Osteoblast (primary cell): ENCODE data around the gene OSBP2. TPM values are rescaled to one million over a fixed set of nuclear protein-coding genes. Genes with fewer than 3 reads are reported as not detected.

ENCODE experiments used
- DNase-seq: peaks from one replicate; pipeline ENCODE4 v3.0.0; 2011; ENCODE audit warnings: low spot score, mixed read lengths; ENCODE audit not compliant: insufficient read length; ENCODE audit errors: missing footprints
- H2AFZ ChIP-seq: 2 replicates; pipeline ENCODE4 v1.6.0; 2011; ENCODE audit warnings: mild to moderate bottlenecking, low read length
- H3K27ac ChIP-seq: 2 replicates; pipeline ENCODE4 v1.5.1; 2011; ENCODE audit warnings: mild to moderate bottlenecking, low read depth, low read length, moderate library complexity
- H3K27me3 ChIP-seq: 2 replicates; pipeline ENCODE4 v1.6.0; 2012; ENCODE audit warnings: mild to moderate bottlenecking, control low read depth, inconsistent platforms, low read length, moderate library complexity; ENCODE audit not compliant: insufficient read depth
- H3K36me3 ChIP-seq: 2 replicates; pipeline ENCODE4 v1.5.1; 2011; ENCODE audit warnings: mild to moderate bottlenecking, low read length, control low read depth, moderate library complexity; ENCODE audit not compliant: insufficient read depth
- H3K4me1 ChIP-seq: 2 replicates; pipeline ENCODE4 v1.5.1; 2011; ENCODE audit warnings: mild to moderate bottlenecking, low read length, control low read depth, moderate library complexity; ENCODE audit not compliant: insufficient read depth
- H3K4me2 ChIP-seq: 2 replicates; pipeline ENCODE4 v1.6.0; 2011; ENCODE audit warnings: mild to moderate bottlenecking, low read length; ENCODE audit not compliant: insufficient read depth
- H3K4me3 ChIP-seq: fragments of 200-600 bp; sonication (generic); 3 replicates; pipeline ENCODE4 v1.5.1; 2012; ENCODE audit warnings: mild to moderate bottlenecking, low read length, inconsistent platforms; ENCODE audit not compliant: insufficient read depth
- H3K79me2 ChIP-seq: 2 replicates; pipeline ENCODE4 v1.6.0; 2012; ENCODE audit warnings: mild to moderate bottlenecking, low read length, control low read depth, inconsistent platforms; ENCODE audit not compliant: insufficient read depth
- H3K9me3 ChIP-seq: 2 replicates; pipeline ENCODE4 v1.5.1; 2011; ENCODE audit warnings: low read depth, low read length, control low read depth
- H4K20me1 ChIP-seq: 2 replicates; pipeline ENCODE4 v1.6.0; 2012; ENCODE audit warnings: mild to moderate bottlenecking, low read length, control low read depth; ENCODE audit not compliant: insufficient read depth
- CTCF ChIP-seq: IDR thresholded peaks from 2 replicates; pipeline ENCODE4 v1.5.1; 2011; ENCODE audit warnings: mild to moderate bottlenecking, low read depth, low read length, moderate library complexity; ENCODE audit errors: extremely low read depth
- total RNA-seq: library from RNA; depleted of rRNA; stranded (reverse); fragments of >200 nt; gene quantifications from 2 replicates; pipeline ENCODE4 v1.2.3, GENCODE V29; 2012

OSBP2 gene
- total RNA-seq, 1 donor, result 4.3 TPM

DNA sequence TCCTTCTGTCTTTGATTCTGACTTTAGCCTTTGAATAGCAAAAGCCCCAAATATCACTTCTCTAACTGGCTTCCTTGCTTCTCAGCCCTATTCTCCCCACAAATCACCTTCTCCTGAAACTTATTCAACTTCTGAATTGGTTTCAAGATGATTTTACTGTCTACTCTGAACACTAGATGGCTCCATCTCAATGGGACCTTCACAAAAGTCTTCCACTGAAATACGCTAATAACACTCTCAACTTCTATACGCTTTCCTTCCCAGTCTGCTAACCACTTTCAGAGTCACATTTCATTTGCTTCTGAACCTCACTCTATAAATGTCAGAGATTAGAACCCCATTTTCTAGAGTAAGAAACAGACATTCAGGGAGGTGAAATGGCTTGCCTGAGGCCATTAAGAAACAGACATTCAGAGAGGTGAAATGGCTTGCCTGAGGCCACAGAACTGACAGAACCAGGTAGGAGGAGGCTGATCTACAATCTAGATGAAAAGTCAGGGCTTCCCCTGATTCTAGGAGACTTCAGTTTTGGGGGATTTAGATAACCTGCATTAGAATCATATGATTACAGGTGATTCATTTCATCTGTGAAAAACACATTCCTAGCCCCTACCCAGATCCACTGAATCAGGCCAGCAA is 253.3 kb downstream of the OSBP2 start:
- H3K9me3 ChIP-seq, result no peaks in the 10 kb centered on the region
- no peak overlapping the region for H3K4me2 ChIP-seq
- no peak overlapping the region for H3K4me3 ChIP-seq
- H2AFZ ChIP-seq, result no peak overlapping the region
- no peaks in the 10 kb centered on the region for H3K79me2 ChIP-seq
- peak; percentile 60 for TF ChIP-seq CTCF
- peaks cover 12% of the 10 kb centered on the region for H4K20me1 ChIP-seq
- H3K27ac ChIP-seq, result no peak overlapping the region
- DNase-seq, result no peak
- peaks cover 85% of the 10 kb centered on the region for H3K36me3 ChIP-seq
- H3K4me1 ChIP-seq, result peaks cover 15% of the 10 kb centered on the region
- H3K27me3 ChIP-seq, result no peaks in the 10 kb centered on the region

DNA sequence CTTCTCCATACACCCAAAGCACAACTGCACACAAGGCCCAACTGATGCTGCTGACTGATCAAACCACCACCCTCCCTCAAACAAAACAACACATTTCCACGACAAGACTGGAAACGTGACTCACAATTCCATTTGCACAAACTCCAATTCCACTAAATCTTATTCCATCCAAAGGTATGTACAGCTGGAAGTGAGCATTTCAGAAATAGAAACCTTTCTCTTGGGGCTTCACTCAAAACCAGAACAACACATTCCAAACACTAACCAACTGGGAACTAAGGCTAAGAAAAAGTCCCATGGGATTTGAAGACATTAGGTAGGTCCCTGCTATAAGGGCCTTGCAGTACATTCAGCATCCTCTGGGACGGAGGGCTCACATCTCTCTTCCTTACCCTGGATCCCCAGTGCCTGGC is 254.3 kb downstream of the OSBP2 start:
- H3K27me3 ChIP-seq, result no peaks in the 10 kb centered on the region
- no peak overlapping the region for H3K4me3 ChIP-seq
- no peak overlapping the region for H3K27ac ChIP-seq
- no peaks in the 10 kb centered on the region for H3K79me2 ChIP-seq
- H3K9me3 ChIP-seq, result no peaks in the 10 kb centered on the region
- no peak overlapping the region for H3K4me2 ChIP-seq
- peaks cover 12% of the 10 kb centered on the region for H4K20me1 ChIP-seq
- no peak for TF ChIP-seq CTCF
- H2AFZ ChIP-seq, result no peak overlapping the region
- DNase-seq, result no peak
- H3K36me3 ChIP-seq, result peaks cover 89% of the 10 kb centered on the region
- peaks cover 15% of the 10 kb centered on the region for H3K4me1 ChIP-seq

- Histone ChIP-seq H4K20me1 (peaks cover 9% of the 10 kb centered on the region), H3K27me3 (no peaks in the 10 kb centered on the region), H2AFZ (no peak overlapping the region), H3K4me3 (no peak overlapping the region), H3K4me1 (peaks cover 15% of the 10 kb centered on the region), H3K27ac (no peak overlapping the region), H3K36me3 (peaks cover 85% of the 10 kb centered on the region), H3K79me2 (no peaks in the 10 kb centered on the region), H3K9me3 (no peaks in the 10 kb centered on the region), H3K4me2 (no peak overlapping the region)
- no peak for DNase-seq
- no peak for TF ChIP-seq CTCF
Observed at GRCh38 chr22:30949934-30950660, 255.4 kb downstream of the OSBP2 start.

- Histone ChIP-seq H3K27ac (no peak overlapping the region), H3K27me3 (no peaks in the 10 kb centered on the region), H3K36me3 (peaks cover 65% of the 10 kb centered on the region), H3K4me2 (no peak overlapping the region), H3K4me1 (peaks cover 12% of the 10 kb centered on the region), H2AFZ (no peak overlapping the region), H3K4me3 (no peak overlapping the region), H4K20me1 (peaks cover 2% of the 10 kb centered on the region), H3K79me2 (peaks cover 6% of the 10 kb centered on the region), H3K9me3 (no peaks in the 10 kb centered on the region)
- no peak for TF ChIP-seq CTCF
- DNase-seq, result no peak
Observed at GRCh38 chr22:30953206-30953605, 258.5 kb downstream of the OSBP2 start.
